GM19193 (cell line): ENCODE results near the gene TP53TG3E.
"Not testable (repeated sequence)": the region's sequence is repeated elsewhere in the genome, so short reads cannot be mapped to it uniquely, and the experiment has no call there.

ENCODE experiments used
- POLR2A ChIP-seq: IDR thresholded peaks from 4 replicates; pipeline ENCODE4 v1.6.1; 2011; ENCODE audit not compliant: insufficient read depth, insufficient read length; ENCODE audit errors: extremely low read depth

The TP53TG3E gene, protein sequence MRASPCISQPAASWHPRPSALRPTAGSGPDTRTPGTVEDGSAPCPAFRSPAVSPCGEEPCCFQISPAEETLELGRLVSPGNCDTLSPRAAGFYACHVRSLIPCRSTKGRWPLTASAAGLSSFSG

DNA sequence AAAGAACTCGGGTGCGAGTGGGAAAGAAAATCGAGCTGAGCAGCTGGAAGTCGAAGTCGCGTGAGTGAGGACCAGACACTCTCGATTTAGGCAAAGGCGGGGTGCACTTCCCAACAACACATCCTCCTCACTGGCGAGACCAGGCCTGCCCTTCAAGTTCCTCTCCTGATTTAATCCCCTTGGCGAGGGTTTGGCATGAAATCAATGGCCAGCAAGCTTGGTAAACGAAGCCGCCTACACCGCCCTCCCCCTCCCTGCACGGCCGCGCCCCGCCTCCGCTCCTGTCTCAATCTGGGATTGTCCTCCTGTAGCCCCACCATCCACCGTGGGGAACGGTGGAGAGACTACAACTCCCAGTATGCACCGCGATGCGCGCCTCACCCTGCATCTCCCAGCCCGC is at the start of gene TP53TG3E:
TP53TG3E (plus strand) TSS at position 301 of the 400 bp plus-strand sequence; CDS start at position 369, 68 bp downstream.
- TF ChIP-seq POLR2A: not testable (repeated sequence)
